ENCODE data around the gene HSFX2.
A peak's percentile ranks its signal among the peaks of the same experiment; 100 is the strongest.
"Not testable (repeated sequence)": the region's sequence is repeated elsewhere in the genome, so short reads cannot be mapped to it uniquely, and the experiment has no call there.

HSFX2 gene

GRCh38 chrX:149595214-149595613, at the start of gene HSFX2:
TSS of gene HSFX2 (minus strand) at chrX:149595314. CDS start at chrX:149594700, 614 bp downstream.
- POLR2A ChIA-PET; CTCF ChIA-PET; H3K36me3 ChIP-seq (ENCODE audit: control insufficient read depth in 2 of 2, insufficient read depth in 1 of 2, low read length in 2 of 2): not testable (repeated sequence)

GRCh38 chrX:149643496-149643895, 48.4 kb upstream of the HSFX2 start:
- H3K4me3 ChIP-seq (ENCODE audit: low read depth, low read length) = no peak overlapping the region
- ChIA-PET POLR2A (no interaction called here), CTCF (interaction anchor here (0.6 to 1.4 kb wide), 3 partner anchors 18 to 117 kb away, joined by 3 to 6 read pairs (median 4); no protein-coding TSS in a partner anchor)
- H3K27ac ChIP-seq (ENCODE audit: extremely low read depth, low read depth, low read length) = no peak overlapping the region
- H3K36me3 ChIP-seq (ENCODE audit: control insufficient read depth in 2 of 2, insufficient read depth in 1 of 2, low read length in 2 of 2) = no peaks in the 10 kb centered on the region
- peak; percentile 64 for TF ChIP-seq PRDM6 (tag by site-specific recombination; IDR thresholded peaks at IDR 0.05)
- TF ChIP-seq ZNF426 (tag by site-specific recombination; IDR thresholded peaks at IDR 0.05) = no peak
- peak; percentile 58; the same call in 1 of the 2 replicates for TF ChIP-seq OSR2 (tag by site-specific recombination; IDR thresholded peaks at IDR 0.05)
- peak; percentile 47 for TF ChIP-seq ZIC2 (tag by site-specific recombination; IDR thresholded peaks at IDR 0.05)
- no peaks in the 10 kb centered on the region for H3K9me3 ChIP-seq (ENCODE audit: control insufficient read depth, insufficient read depth, low read depth, low read length)
- H3K4me1 ChIP-seq (ENCODE audit: control insufficient read depth, insufficient read depth, low read length) = no peaks in the 10 kb centered on the region

More at GRCh38 chrX:149595214-149595613, at the start of gene HSFX2:
- H3K9me3 ChIP-seq (ENCODE audit: control insufficient read depth, insufficient read depth, low read depth, low read length); H3K4me3 ChIP-seq (ENCODE audit: low read depth, low read length); H3K27ac ChIP-seq (ENCODE audit: extremely low read depth, low read depth, low read length); H3K4me1 ChIP-seq (ENCODE audit: control insufficient read depth, insufficient read depth, low read length): not testable (repeated sequence)

- TF ChIP-seq PRDM6 (tag by site-specific recombination; IDR thresholded peaks at IDR 0.05) (0 out of 2 replicates have a peak, but pooled peaks have one; percentile 25), ZNF324 (tag by site-specific recombination; IDR thresholded peaks at IDR 0.05) (no peak)
- ChIA-PET CTCF (no interaction called here), POLR2A (no interaction called here)
Measured at GRCh38 chrX:149641835-149642234, 46.7 kb upstream of the HSFX2 start.

GRCh38 chrX:149641432-149641831, 46.3 kb upstream of the HSFX2 start:
- TF ChIP-seq ZNF302 (tag by site-specific recombination; IDR thresholded peaks at IDR 0.05; ENCODE audit: low read depth) (no peak), RBAK (tag by site-specific recombination; IDR thresholded peaks at IDR 0.05) (no peak), ZNF426 (tag by site-specific recombination; IDR thresholded peaks at IDR 0.05) (no peak), ZBTB48 (tag by site-specific recombination; IDR thresholded peaks at IDR 0.05) (no peak), TRIM28 (IDR thresholded peaks at IDR 0.05; ENCODE audit: borderline replicate concordance, low read length) (no peak), SCRT1 (tag by site-specific recombination; IDR thresholded peaks at IDR 0.05; ENCODE audit: borderline replicate concordance) (no peak)
- POLR2A ChIA-PET = no interaction called here
- CTCF ChIA-PET = interaction anchor here (0.7 kb wide), 1 partner anchor 32 kb away, joined by 3 read pairs; no protein-coding TSS in a partner anchor
- no peaks in the 10 kb centered on the region for H3K4me1 ChIP-seq (ENCODE audit: control insufficient read depth, insufficient read depth, low read length)
- H3K36me3 ChIP-seq (ENCODE audit: control insufficient read depth in 2 of 2, insufficient read depth in 1 of 2, low read length in 2 of 2) = no peaks in the 10 kb centered on the region
- no peak overlapping the region for H3K27ac ChIP-seq (ENCODE audit: extremely low read depth, low read depth, low read length)
- H3K9me3 ChIP-seq (ENCODE audit: control insufficient read depth, insufficient read depth, low read depth, low read length) = no peaks in the 10 kb centered on the region
- H3K4me3 ChIP-seq (ENCODE audit: low read depth, low read length) = no peak overlapping the region

More at GRCh38 chrX:149641835-149642234, 46.7 kb upstream of the HSFX2 start:
- Histone ChIP-seq H3K27ac (ENCODE audit: extremely low read depth, low read depth, low read length) (no peak overlapping the region), H3K4me1 (ENCODE audit: control insufficient read depth, insufficient read depth, low read length) (no peaks in the 10 kb centered on the region), H3K4me3 (ENCODE audit: low read depth, low read length) (no peak overlapping the region), H3K9me3 (ENCODE audit: control insufficient read depth, insufficient read depth, low read depth, low read length) (no peaks in the 10 kb centered on the region), H3K36me3 (ENCODE audit: control insufficient read depth in 2 of 2, insufficient read depth in 1 of 2, low read length in 2 of 2) (no peaks in the 10 kb centered on the region)

- Histone ChIP-seq H3K4me3 (ENCODE audit: low read depth, low read length) (no peak overlapping the region), H3K27ac (ENCODE audit: extremely low read depth, low read depth, low read length) (no peak overlapping the region), H3K36me3 (ENCODE audit: control insufficient read depth in 2 of 2, insufficient read depth in 1 of 2, low read length in 2 of 2) (no peaks in the 10 kb centered on the region), H3K4me1 (ENCODE audit: control insufficient read depth, insufficient read depth, low read length) (no peaks in the 10 kb centered on the region), H3K9me3 (ENCODE audit: control insufficient read depth, insufficient read depth, low read depth, low read length) (no peaks in the 10 kb centered on the region)
- POLR2A ChIA-PET = no interaction called here
- CTCF ChIA-PET = no interaction called here
- no peak for TF ChIP-seq ZBTB48 (tag by site-specific recombination; IDR thresholded peaks at IDR 0.05)
- no peak for TF ChIP-seq ZNF37A (tag by site-specific recombination; IDR thresholded peaks at IDR 0.05)
- TF ChIP-seq SCRT1 (tag by site-specific recombination; IDR thresholded peaks at IDR 0.05; ENCODE audit: borderline replicate concordance) = no peak
- no peak for TF ChIP-seq ZNF48 (tag by site-specific recombination; IDR thresholded peaks at IDR 0.05)
- TF ChIP-seq ZNF530 (tag by site-specific recombination; IDR thresholded peaks at IDR 0.05; ENCODE audit: low read depth) = no peak
- no peak for TF ChIP-seq ZFP41 (tag by site-specific recombination; IDR thresholded peaks at IDR 0.05; ENCODE audit: borderline replicate concordance)
- no peak for TF ChIP-seq ZNF658 (tag by site-specific recombination; IDR thresholded peaks at IDR 0.05)
- TF ChIP-seq ZNF362 (tag by site-specific recombination; IDR thresholded peaks at IDR 0.05) = no peak
- no peak for TF ChIP-seq ZNF292 (tag by site-specific recombination; IDR thresholded peaks at IDR 0.05; ENCODE audit: borderline replicate concordance, low read depth)
- TF ChIP-seq ZNF513 (tag by site-specific recombination; IDR thresholded peaks at IDR 0.05) = no peak
- TF ChIP-seq ZNF837 (tag by site-specific recombination; IDR thresholded peaks at IDR 0.05) = no peak
Measured at GRCh38 chrX:149639568-149639967, 44.5 kb upstream of the HSFX2 start.

All from HEK293 (cell line).